Osteoblast (primary cell): ENCODE measurements around the gene EIF3M. TPM values are rescaled to one million over a fixed set of nuclear protein-coding genes. Genes with fewer than 3 reads are reported as not detected.

Source experiments
- DNase-seq: peaks from one replicate; pipeline ENCODE4 v3.0.0; 2011; ENCODE audit warnings: low spot score, mixed read lengths; ENCODE audit not compliant: insufficient read length; ENCODE audit errors: missing footprints
- H2AFZ ChIP-seq: 2 replicates; pipeline ENCODE4 v1.6.0; 2011; ENCODE audit warnings: mild to moderate bottlenecking, low read length
- H3K27ac ChIP-seq: 2 replicates; pipeline ENCODE4 v1.5.1; 2011; ENCODE audit warnings: mild to moderate bottlenecking, low read depth, low read length, moderate library complexity
- H3K27me3 ChIP-seq: 2 replicates; pipeline ENCODE4 v1.6.0; 2012; ENCODE audit warnings: mild to moderate bottlenecking, control low read depth, inconsistent platforms, low read length, moderate library complexity; ENCODE audit not compliant: insufficient read depth
- H3K36me3 ChIP-seq: 2 replicates; pipeline ENCODE4 v1.5.1; 2011; ENCODE audit warnings: mild to moderate bottlenecking, low read length, control low read depth, moderate library complexity; ENCODE audit not compliant: insufficient read depth
- H3K4me1 ChIP-seq: 2 replicates; pipeline ENCODE4 v1.5.1; 2011; ENCODE audit warnings: mild to moderate bottlenecking, low read length, control low read depth, moderate library complexity; ENCODE audit not compliant: insufficient read depth
- H3K4me2 ChIP-seq: 2 replicates; pipeline ENCODE4 v1.6.0; 2011; ENCODE audit warnings: mild to moderate bottlenecking, low read length; ENCODE audit not compliant: insufficient read depth
- H3K4me3 ChIP-seq: fragments of 200-600 bp; sonication (generic); 3 replicates; pipeline ENCODE4 v1.5.1; 2012; ENCODE audit warnings: mild to moderate bottlenecking, low read length, inconsistent platforms; ENCODE audit not compliant: insufficient read depth
- H3K79me2 ChIP-seq: 2 replicates; pipeline ENCODE4 v1.6.0; 2012; ENCODE audit warnings: mild to moderate bottlenecking, low read length, control low read depth, inconsistent platforms; ENCODE audit not compliant: insufficient read depth
- H3K9me3 ChIP-seq: 2 replicates; pipeline ENCODE4 v1.5.1; 2011; ENCODE audit warnings: low read depth, low read length, control low read depth
- H4K20me1 ChIP-seq: 2 replicates; pipeline ENCODE4 v1.6.0; 2012; ENCODE audit warnings: mild to moderate bottlenecking, low read length, control low read depth; ENCODE audit not compliant: insufficient read depth
- CTCF ChIP-seq: IDR thresholded peaks from 2 replicates; pipeline ENCODE4 v1.5.1; 2011; ENCODE audit warnings: mild to moderate bottlenecking, low read depth, low read length, moderate library complexity; ENCODE audit errors: extremely low read depth
- total RNA-seq: library from RNA; depleted of rRNA; stranded (reverse); fragments of >200 nt; gene quantifications from 2 replicates; pipeline ENCODE4 v1.2.3, GENCODE V29; 2012

The EIF3M gene
- total RNA-seq, 1 donor, result 378 TPM

DNA sequence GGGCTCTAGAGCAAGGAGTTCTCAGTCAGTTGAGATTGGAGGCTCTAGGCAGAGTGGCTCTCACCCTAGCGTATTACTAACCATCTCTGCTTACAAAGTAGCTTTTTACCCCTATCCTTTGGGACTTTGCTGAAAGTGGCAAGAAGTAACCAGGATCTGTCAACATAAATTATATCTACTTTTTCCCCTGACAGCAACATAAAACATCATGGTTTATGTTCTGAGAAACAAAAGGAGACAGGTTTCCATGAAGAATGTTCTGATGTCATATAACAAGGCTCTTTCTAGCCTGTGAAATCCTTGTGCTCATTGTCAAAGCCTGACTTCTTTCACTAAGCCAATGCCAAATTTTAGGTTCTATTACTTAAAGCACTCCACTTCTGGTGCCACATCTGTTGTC is 7.2 kb upstream of the EIF3M start:
- Histone ChIP-seq H3K4me1 (no peaks in the 10 kb centered on the region), H3K27ac (no peak overlapping the region), H3K27me3 (peaks cover 3% of the 10 kb centered on the region), H2AFZ (no peak overlapping the region), H3K36me3 (no peaks in the 10 kb centered on the region), H3K4me3 (no peak overlapping the region), H3K79me2 (no peaks in the 10 kb centered on the region), H3K4me2 (no peak overlapping the region), H4K20me1 (no peaks in the 10 kb centered on the region), H3K9me3 (no peaks in the 10 kb centered on the region)
- TF ChIP-seq CTCF, result no peak
- no peak for DNase-seq

GRCh38 chr11:32580967-32581366 is 2.7 kb upstream of the EIF3M start:
- no peaks in the 10 kb centered on the region for H3K36me3 ChIP-seq
- H3K27ac ChIP-seq, result no peak overlapping the region
- no peak for DNase-seq
- peaks cover 23% of the 10 kb centered on the region for H3K79me2 ChIP-seq
- peaks cover 10% of the 10 kb centered on the region for H4K20me1 ChIP-seq
- peaks cover 11% of the 10 kb centered on the region for H3K4me1 ChIP-seq
- H3K4me3 ChIP-seq, result no peak overlapping the region
- no peak overlapping the region for H3K4me2 ChIP-seq
- H3K9me3 ChIP-seq, result no peaks in the 10 kb centered on the region
- no peak for TF ChIP-seq CTCF
- H2AFZ ChIP-seq, result peak overlapping the region; percentile 47
- H3K27me3 ChIP-seq, result peaks cover 3% of the 10 kb centered on the region

- no peak overlapping the region for H3K4me2 ChIP-seq
- no peaks in the 10 kb centered on the region for H3K9me3 ChIP-seq
- H3K4me1 ChIP-seq, result peaks cover 11% of the 10 kb centered on the region
- H2AFZ ChIP-seq, result no peak overlapping the region
- TF ChIP-seq CTCF, result no peak
- peaks cover 3% of the 10 kb centered on the region for H3K27me3 ChIP-seq
- no peak overlapping the region for H3K27ac ChIP-seq
- H3K79me2 ChIP-seq, result peaks cover 29% of the 10 kb centered on the region
- no peaks in the 10 kb centered on the region for H3K36me3 ChIP-seq
- no peak for DNase-seq
- peaks cover 13% of the 10 kb centered on the region for H4K20me1 ChIP-seq
- no peak overlapping the region for H3K4me3 ChIP-seq
Measured at GRCh38 chr11:32581556-32581955, 2.1 kb upstream of the EIF3M start.

GRCh38 chr11:32584921-32585320 is 1.3 kb downstream of the EIF3M start:
- Histone ChIP-seq H3K9me3 (no peaks in the 10 kb centered on the region), H3K4me2 (peak overlapping the region; percentile 94), H3K79me2 (peaks cover 62% of the 10 kb centered on the region), H2AFZ (peak overlapping the region; percentile 38), H3K4me1 (peaks cover 11% of the 10 kb centered on the region), H3K27me3 (no peaks in the 10 kb centered on the region), H3K27ac (peak overlapping the region; percentile 82), H4K20me1 (peaks cover 26% of the 10 kb centered on the region), H3K36me3 (peaks cover 14% of the 10 kb centered on the region), H3K4me3 (peak overlapping the region; percentile 99)
- TF ChIP-seq CTCF, result no peak
- DNase-seq, result no peak
